IPS DF 4.7 (cell line): Measurements from ENCODE around the gene IFIT5.
"Not testable (repeated sequence)": the region's sequence is repeated elsewhere in the genome, so short reads cannot be mapped to it uniquely, and the experiment has no call there.

Experiments used
- DNase-seq: peaks from one replicate; pipeline ENCODE4 v3.0.0-alpha.2; 2013; ENCODE audit warnings: low spot score; ENCODE audit errors: extremely low read depth

The IFIT5 gene

DNA sequence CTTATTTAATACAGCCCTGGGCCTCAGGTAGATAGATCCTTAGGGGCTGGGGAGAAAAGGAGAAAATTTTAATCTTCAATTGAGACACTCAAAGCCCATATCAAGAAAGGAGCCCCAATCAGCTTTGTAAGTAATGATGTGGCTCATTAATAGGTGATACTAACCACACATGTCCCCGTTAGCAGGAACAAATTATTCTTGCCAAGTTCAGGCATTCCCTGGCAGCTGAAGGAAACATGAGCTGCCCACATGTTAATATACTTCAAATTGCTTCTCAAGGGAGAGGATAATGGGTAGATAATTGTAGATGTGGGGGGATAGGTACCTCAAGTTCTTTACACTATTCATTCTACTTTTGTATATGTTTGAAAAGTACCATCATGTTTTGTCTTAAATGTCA lies 14.5 kb downstream of the IFIT5 start:
- no peak for DNase-seq

DNA sequence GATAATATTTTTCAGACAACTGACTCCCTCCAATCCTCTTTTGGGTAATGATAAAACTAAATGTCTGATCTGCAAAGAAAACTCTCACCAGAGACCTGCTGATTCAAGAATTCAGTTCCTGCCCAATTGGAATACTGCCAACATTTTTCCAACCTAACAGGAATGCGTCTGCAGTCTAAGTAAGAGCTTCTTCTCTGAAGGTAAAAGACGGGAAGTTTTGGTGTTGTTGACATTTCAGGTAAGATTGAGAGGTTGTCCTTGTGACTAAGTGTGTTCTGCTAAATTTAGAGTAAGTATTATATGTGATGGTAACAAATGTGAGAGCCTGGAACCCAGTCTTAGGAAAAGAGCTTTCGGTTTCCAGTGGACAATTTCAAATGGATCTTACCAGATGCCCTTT lies 17.6 kb downstream of the IFIT5 start:
- no peak for DNase-seq

DNA sequence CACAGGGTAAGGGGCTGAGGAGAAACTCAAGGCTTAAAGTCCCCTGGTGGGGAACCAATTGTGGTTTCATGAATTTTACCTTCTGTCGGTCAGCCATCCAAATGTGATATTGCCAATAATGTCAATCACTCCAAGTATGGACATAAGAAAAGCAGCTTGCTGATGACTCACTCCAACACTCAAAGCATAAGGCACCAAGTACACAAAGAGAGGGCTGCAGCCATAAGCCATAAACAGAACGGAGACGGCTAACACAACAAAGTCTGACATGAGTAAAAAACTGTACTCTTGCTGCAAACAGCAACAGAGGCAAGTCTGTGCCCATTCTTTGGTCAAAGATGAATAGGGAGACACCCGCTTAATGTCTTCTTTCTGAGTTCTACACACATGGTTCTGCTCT lies 24.2 kb downstream of the IFIT5 start:
- DNase-seq = no peak

DNA sequence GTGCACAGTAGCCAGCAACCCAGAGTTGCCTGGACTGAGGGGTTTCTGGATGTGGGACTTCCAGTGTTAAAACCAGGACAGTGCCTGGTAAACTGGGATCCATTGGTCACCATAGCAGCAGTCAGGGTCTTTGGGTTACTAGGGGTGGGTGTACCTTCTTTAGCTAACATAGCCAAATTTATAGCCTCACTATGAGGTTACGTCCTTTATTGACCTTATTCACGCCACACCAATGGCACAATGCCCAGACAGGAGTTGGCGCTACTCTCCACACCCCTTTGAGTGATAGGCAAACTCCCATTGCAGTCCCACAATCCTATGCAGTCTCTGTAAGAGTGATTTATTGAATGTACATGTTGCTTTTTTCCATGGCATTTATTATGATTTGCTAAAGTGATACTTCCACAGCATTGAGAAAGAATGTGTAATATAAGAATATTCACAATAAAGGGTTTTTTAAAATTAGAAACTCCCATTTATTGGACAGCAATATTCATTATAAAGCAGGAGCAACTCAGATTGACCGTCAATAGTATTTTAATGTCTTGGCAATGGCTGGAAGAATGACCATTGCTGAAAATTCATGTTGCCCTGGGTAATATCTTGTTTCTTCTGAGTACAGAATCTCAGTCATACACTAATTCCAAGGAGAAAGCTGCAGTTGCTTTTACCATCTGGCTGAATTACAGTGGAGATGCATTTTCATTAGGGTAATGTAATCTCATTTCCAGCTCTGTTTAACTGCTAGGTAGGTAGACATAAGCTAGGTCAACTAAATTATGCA lies 26.1 kb downstream of the IFIT5 start:
- DNase-seq = no peak

DNA sequence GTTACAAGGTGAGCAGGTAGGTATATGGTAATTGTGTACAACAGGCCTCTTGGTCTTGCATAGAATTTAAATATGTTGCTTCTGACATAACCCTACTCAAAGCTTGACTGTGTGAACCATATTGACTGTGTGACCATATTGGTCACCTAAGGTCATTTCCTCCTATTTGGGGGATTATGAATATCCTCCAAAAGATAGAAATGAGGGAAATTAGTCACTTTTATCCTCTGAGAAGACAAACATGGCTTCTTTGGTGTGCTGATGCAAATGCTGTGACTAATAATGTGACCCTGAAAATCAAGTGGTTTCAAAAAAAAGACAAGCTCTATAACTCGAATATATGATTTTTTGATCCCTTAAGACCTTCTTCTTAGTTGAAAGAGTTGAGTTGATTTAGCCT lies 27.9 kb downstream of the IFIT5 start:
- no peak for DNase-seq

DNA sequence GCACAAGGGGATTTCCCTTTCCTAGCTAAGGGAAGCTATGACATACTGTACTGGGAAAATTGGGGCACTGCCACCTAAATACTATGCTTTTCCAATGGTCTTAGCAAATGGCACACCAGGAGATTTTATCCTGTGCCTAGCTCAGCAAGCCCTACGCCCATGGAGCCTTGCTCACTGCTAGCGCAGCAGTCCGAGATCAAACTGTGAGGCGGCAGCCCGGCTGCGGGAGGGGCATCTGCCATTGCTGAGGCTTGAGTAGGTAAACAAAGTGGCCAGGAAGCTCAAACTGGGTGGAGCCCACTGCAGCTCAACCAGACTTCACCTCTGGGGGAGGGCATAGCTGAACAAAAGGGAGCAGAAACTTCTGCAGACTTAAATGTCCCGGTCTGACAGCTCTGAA lies 30.5 kb downstream of the IFIT5 start:
- DNase-seq = not testable (repeated sequence)

DNA sequence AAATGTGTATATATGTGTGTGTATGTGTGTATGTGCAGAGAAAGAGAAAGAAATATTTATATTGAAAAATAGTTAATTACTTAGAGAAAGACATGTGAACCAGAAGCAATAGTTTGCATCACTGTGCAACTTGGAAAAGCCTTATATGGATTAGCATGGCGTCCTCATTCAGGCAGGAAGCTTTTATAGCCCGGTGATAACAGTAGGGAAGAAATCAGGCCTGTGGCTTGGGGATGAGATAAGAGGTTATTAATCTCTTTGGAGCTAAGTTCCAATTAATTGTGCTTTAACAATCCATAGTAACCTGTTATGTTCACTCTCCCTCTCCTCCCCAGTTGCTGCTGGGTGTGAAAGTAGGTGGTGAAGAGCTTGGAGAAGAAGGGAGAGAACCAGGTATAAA lies 36.5 kb downstream of the IFIT5 start:
- no peak for DNase-seq

DNA sequence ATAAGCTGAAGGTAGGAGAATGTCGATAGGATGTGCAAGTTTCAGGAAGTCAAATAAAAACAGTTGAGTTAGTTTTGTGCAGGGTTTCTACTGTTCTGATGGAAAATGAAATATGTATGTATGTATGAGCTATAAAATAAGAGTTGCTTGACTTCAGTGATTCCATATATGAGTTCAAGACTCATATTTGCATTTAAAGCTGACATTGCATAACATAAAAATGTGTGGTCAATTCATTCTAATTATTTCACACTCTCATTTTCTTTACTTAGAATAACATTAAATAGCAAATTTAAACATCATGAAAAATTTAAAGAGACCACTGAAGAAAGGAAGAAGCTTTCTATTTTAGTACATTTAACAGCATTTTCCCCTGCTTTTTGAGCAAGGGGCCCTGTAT lies 37.8 kb downstream of the IFIT5 start:
- no peak for DNase-seq

DNA sequence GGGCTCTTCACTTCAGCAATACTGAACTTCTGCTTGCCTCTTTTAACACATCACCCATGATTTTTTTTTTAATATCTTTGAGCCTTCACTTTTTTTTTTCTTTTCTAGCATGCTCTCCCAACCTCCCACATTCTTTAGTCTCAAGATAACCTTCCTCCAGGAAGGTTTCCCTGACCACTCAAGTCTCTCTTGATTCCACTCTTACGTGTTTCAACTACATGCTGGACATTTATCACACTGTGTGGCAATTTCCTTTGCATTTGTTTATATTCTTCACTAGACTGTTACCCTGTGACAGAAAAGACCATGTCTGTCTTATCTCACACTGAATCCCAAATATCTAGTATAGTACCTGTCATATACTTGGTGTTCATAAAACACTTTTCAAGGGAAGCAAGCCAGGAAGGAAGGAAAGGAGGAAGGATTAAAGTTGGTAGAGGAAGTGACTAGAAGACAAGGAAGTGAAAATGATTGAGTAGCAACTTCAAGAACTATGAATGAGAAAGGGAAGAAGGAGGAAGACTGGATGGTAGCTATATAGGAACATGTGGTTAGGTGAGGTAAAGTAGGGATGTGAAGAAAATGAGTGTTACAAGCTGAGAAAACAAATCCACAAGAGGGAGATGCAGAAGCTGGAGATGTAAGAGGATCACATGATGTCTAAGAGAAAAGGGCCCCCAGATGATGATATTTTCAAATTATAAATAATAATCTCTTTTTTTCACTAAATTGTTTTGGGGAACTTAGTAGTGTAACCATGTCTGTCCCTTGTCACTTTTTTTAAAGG lies 40.4 kb downstream of the IFIT5 start:
- no peak for DNase-seq

DNA sequence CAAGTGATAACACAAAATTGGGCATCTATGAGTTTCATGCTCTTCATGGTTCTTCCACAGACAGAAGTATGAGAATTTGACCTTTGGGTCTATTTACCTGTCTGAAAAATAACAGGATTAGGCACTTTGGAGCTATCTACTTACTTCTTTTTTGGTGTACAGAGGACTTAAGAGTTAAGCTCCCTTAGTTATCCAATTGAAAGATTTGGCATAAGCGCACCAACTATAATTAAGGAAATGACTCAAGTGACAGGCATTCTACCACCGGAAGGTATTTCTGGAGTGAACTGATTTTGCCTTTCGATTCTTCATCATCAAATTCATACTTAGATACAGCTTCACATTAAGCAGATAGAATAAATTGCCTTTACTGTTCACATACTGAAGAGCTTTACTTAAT lies 43.9 kb downstream of the IFIT5 start:
- no peak for DNase-seq

DNA sequence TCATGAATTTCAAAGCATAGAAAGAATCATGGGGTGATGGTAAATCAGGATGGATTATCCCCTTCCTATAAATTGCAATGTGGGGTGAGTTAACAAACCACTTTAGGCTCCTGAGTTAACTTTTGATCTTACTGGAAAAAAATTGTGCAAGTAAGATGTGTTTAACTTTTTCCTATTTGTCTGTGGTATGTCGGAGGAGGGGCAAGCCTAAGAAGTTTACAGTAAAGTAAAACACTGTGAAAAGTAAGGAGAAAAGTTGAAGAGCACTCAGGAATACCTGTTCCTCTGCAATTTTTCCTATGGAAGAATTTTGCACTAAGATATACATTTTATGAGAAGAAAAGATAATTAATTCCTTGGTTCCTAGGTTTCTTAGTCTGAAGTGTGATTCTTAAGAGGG lies 44.4 kb downstream of the IFIT5 start:
- DNase-seq = no peak

DNA sequence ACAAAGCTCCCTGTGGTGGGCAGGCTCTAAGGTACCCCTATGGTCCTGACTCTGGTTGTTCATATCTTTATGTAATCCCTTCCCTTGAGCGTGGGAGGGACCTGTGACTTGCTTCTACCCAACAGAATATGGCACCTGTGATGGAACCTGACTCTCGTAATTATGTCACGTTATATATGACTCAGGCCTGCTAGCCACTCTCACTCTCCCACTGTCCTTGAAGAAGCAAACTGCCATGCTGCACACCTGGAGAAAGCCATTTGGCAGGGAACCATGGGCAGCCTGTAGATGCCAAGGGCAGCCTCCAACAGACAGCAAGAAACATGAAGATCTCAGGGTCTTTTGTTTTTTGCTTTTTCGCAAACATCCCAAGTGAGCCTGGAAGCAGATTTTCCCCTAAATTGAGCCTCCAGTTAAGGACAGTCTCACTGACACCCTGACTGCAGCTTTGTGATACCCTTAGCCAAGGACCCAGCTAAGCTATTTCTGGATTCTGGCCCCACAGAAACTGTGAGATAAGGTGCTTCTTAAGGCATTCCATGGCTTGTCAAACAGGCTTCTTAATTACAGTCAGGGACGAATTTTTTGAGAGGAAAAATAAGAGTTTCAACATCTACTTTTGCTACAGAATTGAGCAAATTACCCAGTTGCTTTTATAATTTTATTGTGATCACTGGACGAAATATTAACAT lies 49.6 kb downstream of the IFIT5 start:
- DNase-seq = no peak

DNA sequence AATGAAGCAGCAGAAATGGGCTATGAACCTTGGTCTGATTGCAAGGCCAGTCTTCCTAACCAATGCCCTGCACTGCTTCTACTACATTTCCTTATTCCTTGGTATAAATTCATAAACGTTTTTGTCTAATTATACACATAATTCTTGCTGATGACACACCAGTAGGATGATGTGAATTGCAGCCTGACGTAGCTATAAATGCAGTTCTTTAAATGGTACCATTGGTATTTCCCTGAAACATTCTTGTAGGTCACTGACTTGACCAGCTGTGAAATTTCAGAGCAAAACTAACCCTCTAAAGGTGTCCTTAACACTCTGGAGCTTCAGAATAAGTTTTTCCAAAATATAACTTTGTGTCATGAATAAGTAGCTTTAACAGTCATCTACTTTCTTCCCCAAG lies 50.8 kb downstream of the IFIT5 start:
- DNase-seq = no peak

DNA sequence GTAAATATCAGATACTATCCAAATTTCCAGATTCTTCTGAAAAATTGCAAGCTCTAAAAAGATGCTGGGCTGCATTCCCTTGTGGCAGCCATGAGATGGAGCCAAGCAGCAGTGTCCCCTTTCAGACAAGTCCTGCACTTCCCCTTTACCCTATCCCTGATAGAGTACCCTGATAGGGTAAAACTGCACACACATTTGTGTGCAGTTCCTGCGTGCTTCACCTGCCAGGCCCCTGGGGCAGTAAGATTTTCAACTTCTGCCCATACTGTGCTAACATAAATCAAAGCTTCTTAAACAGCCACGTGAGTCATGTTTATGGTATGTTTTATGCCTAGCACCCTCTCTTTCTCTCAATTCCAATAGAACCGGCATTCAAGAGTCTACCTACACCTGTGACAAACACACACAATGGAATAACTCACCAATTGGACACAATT lies 52.2 kb downstream of the IFIT5 start:
- DNase-seq = no peak

DNA sequence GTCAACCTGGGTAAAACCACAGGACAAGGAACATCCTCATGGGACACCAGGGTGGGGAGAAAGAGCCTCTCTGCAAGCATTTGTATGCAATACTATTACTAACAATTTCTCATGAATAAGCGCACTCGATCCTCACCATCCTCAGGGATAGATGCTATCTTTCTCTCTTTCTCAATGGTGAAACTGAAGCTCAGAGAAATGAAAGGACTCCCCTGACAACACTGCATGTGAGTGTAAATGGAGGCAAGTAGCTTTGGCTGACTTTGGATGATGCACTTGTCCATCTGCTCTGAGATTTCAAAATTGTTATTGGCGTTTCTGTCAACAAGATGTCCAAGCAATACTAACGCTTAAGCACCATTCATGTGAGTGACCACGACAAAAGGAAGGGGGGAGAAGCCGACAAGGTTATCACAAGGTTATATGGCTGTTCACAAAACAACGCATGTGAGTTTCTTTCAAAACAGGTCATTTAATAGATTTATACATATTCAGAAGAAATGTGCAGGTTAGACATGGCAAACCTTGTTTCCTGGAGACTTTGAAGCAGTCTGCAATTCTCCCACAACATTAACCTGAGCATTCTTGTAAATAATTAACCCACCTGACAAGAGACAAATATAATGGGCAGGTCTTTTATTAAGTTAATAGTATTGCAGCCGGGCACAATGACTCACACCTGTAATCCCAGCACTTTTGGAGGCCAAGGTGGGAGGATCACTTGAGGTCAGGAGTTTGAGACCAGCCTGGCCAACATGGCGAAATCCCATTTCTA lies 54.0 kb downstream of the IFIT5 start:
- no peak for DNase-seq

DNA sequence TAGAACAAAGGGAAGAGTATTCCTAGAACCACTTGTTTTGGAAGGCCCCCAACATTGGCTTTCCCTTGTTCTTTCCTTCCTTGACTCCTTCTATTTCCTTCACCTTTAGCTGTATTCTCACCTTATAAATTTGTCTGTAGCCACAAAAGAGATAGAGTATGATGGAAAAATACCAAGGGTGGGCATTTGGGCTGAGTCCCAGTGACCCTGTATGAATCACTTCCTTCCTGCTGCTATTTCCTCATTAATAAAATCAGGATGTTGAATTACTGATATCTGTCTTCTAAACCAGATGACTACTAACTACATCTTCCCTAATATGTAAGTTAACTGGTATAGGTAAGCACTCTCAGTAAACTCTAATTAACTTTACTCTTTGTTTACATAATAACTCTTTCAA lies 55.1 kb downstream of the IFIT5 start:
- no peak for DNase-seq
